GM12891 (cell line): ENCODE results near the gene CYP8B1.

Experiments
- POLR2A ChIP-seq: IDR thresholded peaks from 2 replicates; pipeline ENCODE4 v1.6.1; 2011; ENCODE audit warnings: low read depth, low read length, control low read depth
- POLR2AphosphoS5 ChIP-seq: IDR thresholded peaks from 2 replicates; pipeline ENCODE4 v1.6.1; 2011; ENCODE audit warnings: low read depth, low read length, control low read depth
- POU2F2 ChIP-seq: IDR thresholded peaks from 2 replicates; pipeline ENCODE4 v1.6.1; 2011; ENCODE audit warnings: low read depth, mild to moderate bottlenecking, control low read depth, low read length, moderate library complexity
- SPI1 ChIP-seq: IDR thresholded peaks from 2 replicates; pipeline ENCODE4 v1.6.1; 2011; ENCODE audit warnings: low read depth, low read length, control low read depth
- TAF1 ChIP-seq: IDR thresholded peaks from 2 replicates; pipeline ENCODE4 v1.6.1; 2011; ENCODE audit warnings: low read depth, low read length, control low read depth

GRCh38 chr3:42877881-42878280 is 2.2 kb upstream of the CYP8B1 start:
- TF ChIP-seq POLR2AphosphoS5 (no peak), TAF1 (no peak), POLR2A (no peak), SPI1 (no peak), POU2F2 (no peak)
